ENCODE results near the gene GALNT10. TPM values are rescaled to one million over a fixed set of nuclear protein-coding genes. Genes with fewer than 3 reads are reported as not detected.

Gene GALNT10
- total RNA-seq, 4 donors from 2014 or later: 17.2 to 28.6 (median 21.1) TPM

DNA sequence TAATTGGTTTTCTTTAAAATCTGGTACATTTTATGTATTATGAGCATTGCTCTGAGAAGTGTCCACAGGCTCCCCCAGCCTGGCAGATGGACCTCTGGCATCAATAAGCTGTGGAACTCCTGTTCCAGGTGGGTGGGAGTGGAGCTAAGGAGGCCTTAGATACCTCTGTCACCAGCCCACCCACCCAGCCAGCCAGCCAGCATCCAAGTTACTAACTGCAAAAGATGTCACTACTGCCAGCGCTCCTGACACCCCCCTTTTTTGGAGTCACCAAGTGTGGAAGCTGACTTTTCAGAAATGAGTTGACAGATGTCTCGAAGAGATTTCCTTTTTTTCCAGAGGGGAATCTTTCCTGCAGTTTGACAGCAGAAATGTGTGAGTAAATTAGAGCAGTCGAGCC, 111.2 kb downstream of the GALNT10 start:
- TF ChIP-seq, protein P1, sequence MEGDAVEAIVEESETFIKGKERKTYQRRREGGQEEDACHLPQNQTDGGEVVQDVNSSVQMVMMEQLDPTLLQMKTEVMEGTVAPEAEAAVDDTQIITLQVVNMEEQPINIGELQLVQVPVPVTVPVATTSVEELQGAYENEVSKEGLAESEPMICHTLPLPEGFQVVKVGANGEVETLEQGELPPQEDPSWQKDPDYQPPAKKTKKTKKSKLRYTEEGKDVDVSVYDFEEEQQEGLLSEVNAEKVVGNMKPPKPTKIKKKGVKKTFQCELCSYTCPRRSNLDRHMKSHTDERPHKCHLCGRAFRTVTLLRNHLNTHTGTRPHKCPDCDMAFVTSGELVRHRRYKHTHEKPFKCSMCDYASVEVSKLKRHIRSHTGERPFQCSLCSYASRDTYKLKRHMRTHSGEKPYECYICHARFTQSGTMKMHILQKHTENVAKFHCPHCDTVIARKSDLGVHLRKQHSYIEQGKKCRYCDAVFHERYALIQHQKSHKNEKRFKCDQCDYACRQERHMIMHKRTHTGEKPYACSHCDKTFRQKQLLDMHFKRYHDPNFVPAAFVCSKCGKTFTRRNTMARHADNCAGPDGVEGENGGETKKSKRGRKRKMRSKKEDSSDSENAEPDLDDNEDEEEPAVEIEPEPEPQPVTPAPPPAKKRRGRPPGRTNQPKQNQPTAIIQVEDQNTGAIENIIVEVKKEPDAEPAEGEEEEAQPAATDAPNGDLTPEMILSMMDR (IDR thresholded peaks at IDR 0.05; ENCODE audit: low read depth): no peak

DNA sequence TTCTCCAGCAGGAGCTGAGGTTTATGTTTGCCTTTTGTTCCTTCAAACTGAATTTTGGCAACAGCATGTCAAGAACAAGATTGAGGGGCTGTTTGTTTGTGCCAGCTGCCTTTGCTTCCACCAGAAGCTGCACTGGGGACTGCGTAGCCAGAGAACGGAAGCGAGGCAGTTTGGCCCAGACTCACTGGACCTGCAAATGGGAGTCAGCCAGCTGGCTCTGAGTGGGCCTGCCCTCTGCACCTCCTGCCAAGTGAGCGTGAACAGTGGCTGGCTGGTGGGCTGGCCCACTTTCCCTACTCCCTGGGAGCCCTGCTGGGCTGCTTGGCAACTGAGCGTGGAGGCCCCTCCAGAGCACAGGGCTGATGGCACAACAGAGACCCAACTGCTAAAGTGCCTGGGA, 111.6 kb downstream of the GALNT10 start:
- TF ChIP-seq, protein P1 (IDR thresholded peaks at IDR 0.05; ENCODE audit: low read depth): no peak

DNA sequence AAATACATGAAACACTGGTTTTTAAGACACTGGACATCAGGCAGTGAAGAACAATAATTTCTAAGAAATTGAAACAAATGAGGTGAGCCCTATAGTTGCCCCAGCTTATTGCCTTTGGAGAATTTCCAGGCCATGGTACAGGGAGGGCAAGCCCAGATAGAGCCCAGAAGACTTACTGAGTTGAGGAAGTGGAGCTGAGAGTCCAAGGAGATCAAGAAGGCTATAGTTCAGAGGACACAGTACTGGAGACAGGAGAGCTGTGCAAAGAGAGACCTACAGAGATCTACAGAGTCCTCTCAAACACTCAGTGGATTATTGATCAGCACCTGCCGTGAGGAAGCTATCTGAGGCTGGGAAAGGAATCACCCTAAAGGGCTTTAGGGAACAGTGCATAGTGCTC, 112.6 kb downstream of the GALNT10 start:
- TF ChIP-seq, protein P1 (IDR thresholded peaks at IDR 0.05; ENCODE audit: low read depth): no peak

- TF ChIP-seq, protein P1 (IDR thresholded peaks at IDR 0.05; ENCODE audit: low read depth): no peak
Observed at GRCh38 chr5:154308443-154309370, 118.2 kb downstream of the GALNT10 start.

DNA sequence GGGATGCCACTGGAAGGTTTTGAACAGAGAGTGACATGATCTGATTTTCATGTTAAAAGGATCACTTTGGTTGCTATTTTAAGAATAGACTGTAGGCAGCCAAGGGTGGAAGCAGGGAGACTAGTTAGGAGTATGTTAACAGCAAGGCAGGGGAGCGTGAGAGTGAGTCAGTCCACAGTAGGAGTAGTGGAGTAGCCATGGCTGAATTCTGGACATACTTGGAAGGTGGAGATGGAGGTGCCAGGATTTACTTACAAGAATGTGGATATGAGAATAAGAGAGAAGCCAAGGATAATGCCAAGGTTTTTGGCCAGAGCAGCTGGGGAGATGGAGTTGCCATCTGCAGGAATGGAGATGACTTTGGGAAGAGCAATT, 118.8 kb downstream of the GALNT10 start:
- TF ChIP-seq, protein P1 (IDR thresholded peaks at IDR 0.05; ENCODE audit: low read depth): no peak

DNA sequence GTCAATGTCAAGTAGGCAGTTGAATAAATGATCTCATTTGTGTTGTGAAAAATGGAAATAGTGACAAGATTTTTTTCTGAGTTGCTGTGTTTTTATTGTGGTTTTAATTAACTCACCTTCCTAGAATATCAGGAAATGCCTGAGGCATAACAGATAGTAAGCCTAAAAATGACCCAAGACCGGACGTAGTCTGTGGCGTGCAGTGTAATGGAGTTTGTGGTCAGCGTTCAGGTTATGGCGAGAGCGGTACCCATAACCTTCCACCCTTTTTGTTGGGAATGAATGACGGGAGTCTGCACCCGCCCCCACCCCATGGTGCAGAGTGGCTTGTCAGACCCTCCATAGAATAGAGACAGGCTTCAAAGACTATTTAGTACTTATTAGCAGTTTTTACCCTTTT, 119.3 kb downstream of the GALNT10 start:
- TF ChIP-seq, protein P1 (IDR thresholded peaks at IDR 0.05; ENCODE audit: low read depth): no peak

DNA sequence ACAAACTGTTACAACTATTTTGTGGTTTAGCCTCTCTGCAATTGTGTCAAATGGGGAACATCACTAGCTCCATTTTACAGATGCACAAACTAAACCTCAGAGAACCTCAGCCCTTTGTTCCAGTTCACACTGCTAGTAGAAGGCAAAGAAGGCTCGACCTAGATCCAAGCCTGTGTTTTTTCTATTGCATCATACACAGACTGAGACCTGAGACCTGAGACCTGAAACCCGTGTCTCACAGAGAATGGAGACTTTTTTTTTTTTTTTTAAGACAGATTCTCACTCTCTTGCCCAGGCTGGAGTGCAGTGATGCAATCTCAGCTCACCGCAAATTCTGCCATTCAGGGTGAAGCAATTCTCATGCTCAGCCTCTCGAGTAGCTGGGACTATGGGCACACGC, 120.8 kb downstream of the GALNT10 start:
- TF ChIP-seq, protein P1 (IDR thresholded peaks at IDR 0.05; ENCODE audit: low read depth): no peak

Measured in subcutaneous adipose tissue (tissue), 4 donors.